IMR-90 (cell line): ENCODE measurements around the gene PGLYRP3.

ENCODE experiments used
- BHLHE40 ChIP-seq: fragments of 150-350 bp; IDR thresholded peaks from 2 replicates; pipeline ENCODE4 v1.6.1; 2016; ENCODE audit warnings: mild to moderate bottlenecking, low read depth, low read length
- CEBPB ChIP-seq: IDR thresholded peaks from 2 replicates; pipeline ENCODE4 v1.6.1; 2012; ENCODE audit warnings: low read depth, low read length, improper control_type of control experiment
- CHD1 ChIP-seq: IDR thresholded peaks from 2 replicates; pipeline ENCODE4 v1.6.1; 2012; ENCODE audit warnings: low read depth, low read length, improper control_type of control experiment
- FOS ChIP-seq: fragments of 150-350 bp; IDR thresholded peaks from 2 replicates; pipeline ENCODE4 v1.6.1; 2016; ENCODE audit warnings: low read depth, low read length
- MXI1 ChIP-seq: IDR thresholded peaks from 2 replicates; pipeline ENCODE4 v1.6.1; 2012; ENCODE audit warnings: low read depth, mild to moderate bottlenecking, low read length, moderate library complexity, borderline replicate concordance
- POLR2A ChIP-seq: IDR thresholded peaks from 2 replicates; pipeline ENCODE4 v1.6.1; 2012; ENCODE audit warnings: mild to moderate bottlenecking, low read depth, low read length
- RAD21 ChIP-seq: IDR thresholded peaks from 2 replicates; pipeline ENCODE4 v1.6.1; 2012; ENCODE audit warnings: low read length, improper control_type of control experiment
- RCOR1 ChIP-seq: IDR thresholded peaks from 2 replicates; pipeline ENCODE4 v1.6.1; 2012; ENCODE audit warnings: mild to moderate bottlenecking, low read length, improper control_type of control experiment; ENCODE audit not compliant: insufficient replicate concordance
- RFX5 ChIP-seq: IDR thresholded peaks from 2 replicates; pipeline ENCODE4 v1.8.0; 2012; ENCODE audit warnings: low read depth, mild to moderate bottlenecking, low read length, moderate library complexity
- SMC3 ChIP-seq: fragments of 150-350 bp; IDR thresholded peaks from 2 replicates; pipeline ENCODE4 v1.6.1; 2016; ENCODE audit warnings: low read depth, mild to moderate bottlenecking, antibody characterized with exemption, low read length, moderate library complexity
- TF ChIP-seq, protein P1 (sequence below): conservative IDR thresholded peaks from 2 replicates; pipeline ENCODE4 v1.5.1; 2012; ENCODE audit warnings: mild to moderate bottlenecking, low read depth, low read length, improper control_type of control experiment
- TF ChIP-seq, protein P2 (sequence below): fragments of 150-350 bp; IDR thresholded peaks from 2 replicates; pipeline ENCODE4 v1.6.1; 2017; ENCODE audit warnings: mild to moderate bottlenecking, antibody characterized with exemption, low read length, low read depth
- TF ChIP-seq, protein P3 (sequence below): fragments of 150-350 bp; IDR thresholded peaks from 2 replicates; pipeline ENCODE4 v1.6.1; 2016; ENCODE audit warnings: low read depth, mild to moderate bottlenecking, low read length, moderate library complexity, borderline replicate concordance

DNA sequence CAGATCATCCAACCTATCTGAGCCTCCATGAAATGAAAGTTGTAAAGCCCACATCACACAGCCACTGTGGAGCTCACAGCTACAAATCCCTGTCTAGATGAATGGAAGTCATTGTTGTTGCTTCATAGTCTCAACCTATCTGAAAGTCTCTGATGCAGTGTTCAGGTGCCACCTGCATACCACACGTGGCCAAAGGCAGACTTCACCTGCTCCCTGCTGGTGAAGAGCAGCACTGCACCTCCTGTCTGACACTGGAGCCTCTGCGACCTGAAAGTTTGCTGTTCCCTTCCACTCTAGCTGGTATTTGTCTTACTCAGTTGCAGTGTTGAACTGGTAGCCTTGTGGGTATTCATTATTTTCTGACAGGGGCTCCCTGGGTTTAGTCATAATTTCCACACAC is 34.9 kb downstream of the PGLYRP3 start:
- TF ChIP-seq, protein P1, sequence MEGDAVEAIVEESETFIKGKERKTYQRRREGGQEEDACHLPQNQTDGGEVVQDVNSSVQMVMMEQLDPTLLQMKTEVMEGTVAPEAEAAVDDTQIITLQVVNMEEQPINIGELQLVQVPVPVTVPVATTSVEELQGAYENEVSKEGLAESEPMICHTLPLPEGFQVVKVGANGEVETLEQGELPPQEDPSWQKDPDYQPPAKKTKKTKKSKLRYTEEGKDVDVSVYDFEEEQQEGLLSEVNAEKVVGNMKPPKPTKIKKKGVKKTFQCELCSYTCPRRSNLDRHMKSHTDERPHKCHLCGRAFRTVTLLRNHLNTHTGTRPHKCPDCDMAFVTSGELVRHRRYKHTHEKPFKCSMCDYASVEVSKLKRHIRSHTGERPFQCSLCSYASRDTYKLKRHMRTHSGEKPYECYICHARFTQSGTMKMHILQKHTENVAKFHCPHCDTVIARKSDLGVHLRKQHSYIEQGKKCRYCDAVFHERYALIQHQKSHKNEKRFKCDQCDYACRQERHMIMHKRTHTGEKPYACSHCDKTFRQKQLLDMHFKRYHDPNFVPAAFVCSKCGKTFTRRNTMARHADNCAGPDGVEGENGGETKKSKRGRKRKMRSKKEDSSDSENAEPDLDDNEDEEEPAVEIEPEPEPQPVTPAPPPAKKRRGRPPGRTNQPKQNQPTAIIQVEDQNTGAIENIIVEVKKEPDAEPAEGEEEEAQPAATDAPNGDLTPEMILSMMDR: 0 out of 2 replicates have a peak, but pooled peaks have one; percentile 4
- no peak for TF ChIP-seq MXI1
- TF ChIP-seq RAD21: no peak
- no peak for TF ChIP-seq POLR2A
- TF ChIP-seq FOS: no peak
- TF ChIP-seq CHD1: no peak
- TF ChIP-seq, protein P2, sequence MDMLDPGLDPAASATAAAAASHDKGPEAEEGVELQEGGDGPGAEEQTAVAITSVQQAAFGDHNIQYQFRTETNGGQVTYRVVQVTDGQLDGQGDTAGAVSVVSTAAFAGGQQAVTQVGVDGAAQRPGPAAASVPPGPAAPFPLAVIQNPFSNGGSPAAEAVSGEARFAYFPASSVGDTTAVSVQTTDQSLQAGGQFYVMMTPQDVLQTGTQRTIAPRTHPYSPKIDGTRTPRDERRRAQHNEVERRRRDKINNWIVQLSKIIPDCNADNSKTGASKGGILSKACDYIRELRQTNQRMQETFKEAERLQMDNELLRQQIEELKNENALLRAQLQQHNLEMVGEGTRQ: no peak
- TF ChIP-seq BHLHE40: no peak
- no peak for TF ChIP-seq RFX5
- TF ChIP-seq CEBPB: no peak
- TF ChIP-seq SMC3: no peak
- TF ChIP-seq RCOR1: no peak
- TF ChIP-seq, protein P3, sequence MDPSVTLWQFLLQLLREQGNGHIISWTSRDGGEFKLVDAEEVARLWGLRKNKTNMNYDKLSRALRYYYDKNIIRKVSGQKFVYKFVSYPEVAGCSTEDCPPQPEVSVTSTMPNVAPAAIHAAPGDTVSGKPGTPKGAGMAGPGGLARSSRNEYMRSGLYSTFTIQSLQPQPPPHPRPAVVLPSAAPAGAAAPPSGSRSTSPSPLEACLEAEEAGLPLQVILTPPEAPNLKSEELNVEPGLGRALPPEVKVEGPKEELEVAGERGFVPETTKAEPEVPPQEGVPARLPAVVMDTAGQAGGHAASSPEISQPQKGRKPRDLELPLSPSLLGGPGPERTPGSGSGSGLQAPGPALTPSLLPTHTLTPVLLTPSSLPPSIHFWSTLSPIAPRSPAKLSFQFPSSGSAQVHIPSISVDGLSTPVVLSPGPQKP: no peak
